GM12864 (cell line): Measurements from ENCODE around the gene HMG20A.

ENCODE experiments used
- DNase-seq: peaks from one replicate; pipeline ENCODE4 v3.0.0-alpha.2; 2011; ENCODE audit warnings: low read depth
- H3K4me3 ChIP-seq: 2 replicates; pipeline ENCODE4 v1.5.1; 2011; ENCODE audit warnings: mild to moderate bottlenecking, low read depth, low read length, control low read depth
- CTCF ChIP-seq: IDR thresholded peaks from 2 replicates; pipeline ENCODE4 v1.5.1; 2011; ENCODE audit warnings: low read depth, mild to moderate bottlenecking, moderate library complexity, low read length, control low read depth, inconsistent platforms; ENCODE audit errors: missing control alignments

Gene HMG20A

GRCh38 chr15:77418966-77419835, 1.5 kb upstream of the HMG20A start:
- H3K4me3 ChIP-seq, result peak overlapping the region; percentile 68
- TF ChIP-seq CTCF, result peak; percentile 9
- DNase-seq, result no peak

- peak; percentile 93 for DNase-seq
- no peak for TF ChIP-seq CTCF
These were observed 665 bp upstream of the HMG20A start, which contains the start of gene PEAK1 for GRCh38 chr15:77419836-77420609. Gene PEAK1 (minus strand): TSS chr15:77420104. CDS start chr15:77181926, 238,178 bp downstream.

GRCh38 chr15:77421370-77421700, 647 bp downstream of the HMG20A start:
- no peak for TF ChIP-seq CTCF
- DNase-seq, result no peak
- peak overlapping the region; percentile 68 for H3K4me3 ChIP-seq

More at GRCh38 chr15:77419836-77420609, 665 bp upstream of the HMG20A start, which contains the start of gene PEAK1:
- peak within 1 kb of the TSS; percentile 68 for H3K4me3 ChIP-seq

GRCh38 chr15:77425104-77425503, 4.4 kb downstream of the HMG20A start:
- no peak for TF ChIP-seq CTCF
- DNase-seq, result no peak
- no peak overlapping the region for H3K4me3 ChIP-seq

GRCh38 chr15:77426377-77426776, 5.7 kb downstream of the HMG20A start:
- no peak overlapping the region for H3K4me3 ChIP-seq
- no peak for TF ChIP-seq CTCF
- DNase-seq, result no peak

- no peak for TF ChIP-seq CTCF
- DNase-seq, result no peak
These were observed 6.2 kb downstream of the HMG20A start for GRCh38 chr15:77426871-77427270.

More at GRCh38 chr15:77426871-77427270, 6.2 kb downstream of the HMG20A start:
- no peak overlapping the region for H3K4me3 ChIP-seq
